H1 (cell line): ENCODE results near the gene TMEM161B. TPM values are rescaled to one million over a fixed set of nuclear protein-coding genes. Genes with fewer than 3 reads are reported as not detected.

ENCODE experiments used
- ASH2L ChIP-seq: fragments of 200-600, 300-600 bp; sonication (generic); IDR thresholded peaks from one replicate; pipeline ENCODE4 v1.7.1; 2017; ENCODE audit warnings: low read length
- ATF2 ChIP-seq: IDR thresholded peaks from 2 replicates; pipeline ENCODE4 v1.6.1; 2012; ENCODE audit warnings: low read length, inconsistent platforms
- CEBPB ChIP-seq: IDR thresholded peaks from 2 replicates; pipeline ENCODE4 v1.6.1; 2012; ENCODE audit warnings: low read depth, low read length
- JUN ChIP-seq: IDR thresholded peaks from 2 replicates; pipeline ENCODE4 v1.6.1; 2011; ENCODE audit warnings: low read depth, mild to moderate bottlenecking, improper control_type of control experiment, low read length
- POLR2A ChIP-seq, 2 experiments: IDR thresholded peaks; 1 replicate in 1 of 2; 2 replicates in 1 of 2; pipeline ENCODE4 v1.6.1; 2011; ENCODE audit warnings: low read depth in 2 of 2, low read length in 2 of 2, mild to moderate bottlenecking in 2 of 2; ENCODE audit errors: control extremely low read depth in 1 of 2
- polyA plus RNA-seq, 7 experiments: library from polyadenylated mRNA; depleted of rRNA in 3 of 7; stranded (reverse) in 5 of 7; unstranded in 2 of 7; fragments of >200 nt in 5 of 7; fragments of 200-250 nt in 2 of 7; gene quantifications; 1 replicate in 5 of 7; 2 replicates in 1 of 7; 4 replicates in 1 of 7; pipeline versions ENCODE4 v1.2.1 to v1.2.3, GENCODE V29; 2011 to 2013; ENCODE audit warnings: missing spikeins in 2 of 7, mixed read lengths in 2 of 7
- total RNA-seq: library from RNA; stranded (reverse); fragmentation: NEBNext Ultra II Directional; extraction: Animal tissue kit (Norgen Biotek cat#: 25700); gene quantifications from 2 replicates; pipeline ENCODE4 v1.2.1, GENCODE V29; 2021

Gene TMEM161B
- total and polyA plus RNA-seq, 2 of the 8 experiments (the other 6 are each of a cell fraction or from before 2014, with no cell fraction given) = 7.4 to 13.8 TPM

DNA sequence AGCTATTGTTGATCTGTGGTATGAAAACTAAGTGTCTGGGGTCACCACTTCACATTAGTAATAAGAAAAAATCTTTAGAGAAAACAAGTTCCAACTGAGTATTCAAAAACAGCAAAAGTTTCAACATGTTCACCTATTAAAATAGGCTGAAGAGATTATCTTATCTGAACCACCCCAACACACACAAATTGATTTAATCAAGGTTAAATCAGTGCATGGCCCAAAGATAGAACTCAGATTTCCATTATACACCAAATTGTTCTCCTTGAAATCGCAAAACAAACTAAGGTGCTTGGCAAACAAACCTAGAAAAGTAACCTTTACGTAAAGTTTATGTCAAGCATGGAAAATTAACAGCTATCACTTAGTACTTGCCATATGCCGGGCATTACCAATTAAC is 61.1 kb downstream of the TMEM161B start (continued):
- TF ChIP-seq ASH2L (no peak), CEBPB (no peak), ATF2 (no peak), JUN (no peak), POLR2A (IDR thresholded peaks at IDR 0.05; ENCODE audit: control extremely low read depth in 1 of 2, low read depth in 2 of 2, low read length in 2 of 2) (no peak)
- TF ChIP-seq, all 59 proteins: peak for 0
